WERI-Rb-1 (cell line): ENCODE data around the gene RGSL1.

Experiments used
- DNase-seq: peaks from one replicate; pipeline ENCODE4 v3.0.0-alpha.2; 2020
- H3K27ac ChIP-seq: fragments of 250-450 bp; sonication (Bioruptor Pico); 2 replicates; pipeline ENCODE4 v1.5.1; 2020; ENCODE audit warnings: mild to moderate bottlenecking, moderate library complexity
- H3K27me3 ChIP-seq: fragments of 250-450 bp; sonication (Bioruptor Pico); 2 replicates; pipeline ENCODE4 v1.5.1; 2021; ENCODE audit warnings: mild to moderate bottlenecking, low read depth, moderate library complexity; ENCODE audit not compliant: insufficient read depth, severe bottlenecking
- H3K36me3 ChIP-seq: fragments of 250-450 bp; sonication (Bioruptor Pico); 2 replicates; pipeline ENCODE4 v1.5.1; 2020; ENCODE audit warnings: mild to moderate bottlenecking, moderate library complexity
- H3K4me3 ChIP-seq: 2 replicates; pipeline ENCODE4 v1.5.1; 2011; ENCODE audit warnings: low read depth, mild to moderate bottlenecking, control low read depth, low read length
- H3K9me3 ChIP-seq: fragments of 250-450 bp; sonication (Bioruptor Pico); 2 replicates; pipeline ENCODE4 v1.5.1; 2021; ENCODE audit warnings: mild to moderate bottlenecking, moderate library complexity; ENCODE audit not compliant: severe bottlenecking
- TF ChIP-seq, protein P1 (sequence below): IDR thresholded peaks from 2 replicates; pipeline ENCODE4 v1.5.1; 2011; ENCODE audit warnings: low read depth, mild to moderate bottlenecking, control low read depth, inconsistent platforms, low read length

The RGSL1 gene

DNA sequence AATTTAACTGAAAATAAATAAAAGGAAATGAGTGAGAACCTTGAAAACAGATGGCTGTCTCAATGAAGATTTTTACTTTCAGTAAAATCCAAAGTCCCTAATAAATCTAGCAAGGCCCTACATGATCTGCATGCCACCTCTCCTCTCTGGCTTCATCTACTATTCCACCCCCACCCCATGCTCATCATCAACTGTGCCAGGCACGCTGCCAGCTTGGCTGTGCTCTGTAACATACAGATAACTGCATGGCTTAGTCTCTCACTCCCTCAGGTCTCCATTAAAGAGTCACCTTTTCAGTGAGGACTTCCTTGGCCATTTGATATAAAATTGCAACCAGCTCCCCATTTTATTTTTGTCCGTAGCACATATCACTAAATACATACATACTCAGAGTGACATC is 26.7 kb downstream of the RGSL1 start:
- Histone ChIP-seq H3K36me3 (no peaks in the 10 kb centered on the region), H3K9me3 (no peaks in the 10 kb centered on the region), H3K27me3 (no peaks in the 10 kb centered on the region), H3K4me3 (no peak overlapping the region), H3K27ac (no peak overlapping the region)
- TF ChIP-seq, protein P1, sequence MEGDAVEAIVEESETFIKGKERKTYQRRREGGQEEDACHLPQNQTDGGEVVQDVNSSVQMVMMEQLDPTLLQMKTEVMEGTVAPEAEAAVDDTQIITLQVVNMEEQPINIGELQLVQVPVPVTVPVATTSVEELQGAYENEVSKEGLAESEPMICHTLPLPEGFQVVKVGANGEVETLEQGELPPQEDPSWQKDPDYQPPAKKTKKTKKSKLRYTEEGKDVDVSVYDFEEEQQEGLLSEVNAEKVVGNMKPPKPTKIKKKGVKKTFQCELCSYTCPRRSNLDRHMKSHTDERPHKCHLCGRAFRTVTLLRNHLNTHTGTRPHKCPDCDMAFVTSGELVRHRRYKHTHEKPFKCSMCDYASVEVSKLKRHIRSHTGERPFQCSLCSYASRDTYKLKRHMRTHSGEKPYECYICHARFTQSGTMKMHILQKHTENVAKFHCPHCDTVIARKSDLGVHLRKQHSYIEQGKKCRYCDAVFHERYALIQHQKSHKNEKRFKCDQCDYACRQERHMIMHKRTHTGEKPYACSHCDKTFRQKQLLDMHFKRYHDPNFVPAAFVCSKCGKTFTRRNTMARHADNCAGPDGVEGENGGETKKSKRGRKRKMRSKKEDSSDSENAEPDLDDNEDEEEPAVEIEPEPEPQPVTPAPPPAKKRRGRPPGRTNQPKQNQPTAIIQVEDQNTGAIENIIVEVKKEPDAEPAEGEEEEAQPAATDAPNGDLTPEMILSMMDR = no peak
- DNase-seq = no peak

DNA sequence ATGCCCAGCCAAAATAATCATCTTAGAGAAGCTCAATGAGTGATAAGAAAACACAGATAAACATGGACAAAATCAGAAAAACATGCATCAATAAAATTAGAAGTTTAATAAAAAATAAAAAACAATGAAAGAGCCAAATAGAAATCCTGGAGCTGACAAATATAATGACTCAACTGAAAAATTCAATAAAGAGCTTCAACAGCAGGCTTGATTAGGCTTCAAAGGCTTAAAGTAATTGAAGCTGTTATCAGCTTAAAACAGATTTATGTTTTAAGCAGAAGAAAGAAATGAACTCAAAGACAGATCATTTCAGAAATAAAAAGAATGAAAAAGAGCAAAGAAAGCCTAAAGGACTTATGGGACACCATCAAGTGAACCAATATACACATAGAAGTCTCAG is 28.3 kb downstream of the RGSL1 start:
- DNase-seq = no peak
- Histone ChIP-seq H3K27ac (no peak overlapping the region), H3K9me3 (no peaks in the 10 kb centered on the region), H3K27me3 (no peaks in the 10 kb centered on the region), H3K36me3 (no peaks in the 10 kb centered on the region), H3K4me3 (no peak overlapping the region)
- TF ChIP-seq, protein P1 = no peak

DNA sequence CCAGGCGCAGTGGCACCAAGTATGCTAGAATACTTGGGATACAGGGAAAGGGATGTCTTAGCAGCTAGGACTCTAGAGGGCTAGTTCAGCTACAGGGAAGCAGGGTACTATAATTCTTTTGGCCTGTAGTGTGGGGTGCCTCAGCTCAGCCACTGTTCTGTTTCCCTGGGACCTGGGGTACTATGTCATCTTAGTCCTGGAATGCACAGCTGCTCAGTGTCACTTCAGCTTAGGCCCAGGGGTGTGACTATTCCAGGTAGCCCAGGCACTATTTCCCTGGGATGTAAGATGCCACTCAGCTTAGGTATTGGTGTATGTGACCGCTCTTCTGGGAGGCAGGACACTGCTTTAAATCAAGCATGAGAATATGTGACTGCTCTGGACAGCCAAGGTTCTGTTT is 34.1 kb downstream of the RGSL1 start:
- Histone ChIP-seq H3K36me3 (no peaks in the 10 kb centered on the region), H3K9me3 (no peaks in the 10 kb centered on the region), H3K27me3 (no peaks in the 10 kb centered on the region), H3K4me3 (no peak overlapping the region), H3K27ac (no peak overlapping the region)
- TF ChIP-seq, protein P1 = no peak
- no peak for DNase-seq

DNA sequence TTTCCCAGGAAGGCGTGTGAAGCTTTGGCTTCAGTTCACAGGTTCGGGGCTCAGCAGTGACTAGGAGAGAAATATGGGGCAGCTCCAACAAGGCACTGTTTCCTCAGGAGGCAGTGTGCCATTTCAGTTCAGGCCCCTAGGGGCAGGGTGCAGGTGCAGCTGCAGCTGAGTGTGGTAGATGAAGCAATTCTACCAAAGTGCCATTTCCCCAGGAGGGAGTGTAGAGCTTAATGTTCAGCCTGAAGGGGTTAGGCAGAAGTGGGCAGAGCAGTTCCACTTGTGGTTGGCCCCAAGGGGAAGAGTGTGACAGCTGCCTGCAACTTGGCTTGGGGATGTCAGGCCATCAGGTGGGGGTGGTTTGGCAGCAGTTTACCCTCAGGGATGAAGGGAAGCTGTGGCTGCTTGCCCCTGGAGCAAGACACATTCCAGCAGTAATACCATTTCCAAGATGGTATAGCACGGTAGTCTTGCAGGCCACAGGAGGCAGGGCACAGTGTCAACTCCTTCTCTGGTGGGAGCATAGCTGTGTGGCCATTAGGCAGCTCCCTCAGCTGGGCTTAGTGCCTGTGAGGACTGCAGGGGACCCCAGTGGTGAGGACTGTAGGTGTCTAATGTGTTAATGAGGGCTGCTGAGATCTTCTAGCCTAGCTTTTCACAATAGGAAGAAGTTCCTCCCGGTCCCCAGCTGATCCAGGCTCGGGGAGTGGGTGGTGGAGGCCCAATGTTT is 34.7 kb downstream of the RGSL1 start:
- TF ChIP-seq, protein P1 = peak; percentile 53
- H3K27me3 ChIP-seq = no peaks in the 10 kb centered on the region
- no peaks in the 10 kb centered on the region for H3K9me3 ChIP-seq
- DNase-seq = peak; percentile 17
- H3K36me3 ChIP-seq = no peaks in the 10 kb centered on the region
- H3K27ac ChIP-seq = no peak overlapping the region
- H3K4me3 ChIP-seq = no peak overlapping the region

DNA sequence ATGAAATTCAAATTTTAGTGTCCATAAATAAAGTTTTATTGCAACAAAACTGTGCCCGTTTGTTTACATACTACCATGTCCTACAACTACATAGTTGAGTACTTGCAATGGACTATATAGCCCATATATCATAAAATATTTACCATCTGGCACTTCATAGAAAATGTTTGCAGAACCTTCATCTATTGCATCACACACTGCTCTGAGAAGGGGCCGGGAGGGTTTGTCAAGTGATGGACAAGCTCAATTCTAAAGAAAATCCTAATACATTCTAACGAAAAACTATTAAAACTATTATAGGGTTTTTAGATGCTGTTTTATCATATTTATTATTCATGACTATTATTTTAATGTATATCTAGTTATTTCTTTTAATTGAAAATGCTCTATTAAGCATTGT is 35.9 kb downstream of the RGSL1 start:
- Histone ChIP-seq H3K27ac (no peak overlapping the region), H3K4me3 (no peak overlapping the region), H3K36me3 (no peaks in the 10 kb centered on the region), H3K9me3 (no peaks in the 10 kb centered on the region), H3K27me3 (no peaks in the 10 kb centered on the region)
- TF ChIP-seq, protein P1 = no peak
- DNase-seq = no peak

GRCh38 chr1:182488803-182489202 is 38.9 kb downstream of the RGSL1 start:
- H3K27me3 ChIP-seq = no peaks in the 10 kb centered on the region
- no peaks in the 10 kb centered on the region for H3K36me3 ChIP-seq
- no peaks in the 10 kb centered on the region for H3K9me3 ChIP-seq
- TF ChIP-seq, protein P1 = no peak
- no peak for DNase-seq
- no peak overlapping the region for H3K4me3 ChIP-seq
- no peak overlapping the region for H3K27ac ChIP-seq
